Measurements from ENCODE around the gene VASP.
"Not testable (repeated sequence)": the region's sequence is repeated elsewhere in the genome, so short reads cannot be mapped to it uniquely, and the experiment has no call there.

The VASP gene

GRCh38 chr19:45507872-45508416, 665 bp downstream of the VASP start:
- Mint-ChIP-seq H3K27ac (peak overlapping the region; percentile 74), H3K9me3 (no peaks in the 10 kb centered on the region), H3K36me3 (peaks cover 21% of the 10 kb centered on the region), H3K4me1 (peaks cover 55% of the 10 kb centered on the region), H3K4me3 (peak overlapping the region; percentile 87), H3K27me3 (no peaks in the 10 kb centered on the region)
- no peak for DNase-seq
- CTCF ChIA-PET: interaction anchor here (0.7 to 0.9 kb wide), 2 partner anchors 14 to 23 kb away, joined by 3 to 4 read pairs; no protein-coding TSS in a partner anchor

GRCh38 chr19:45508417-45508860, 1.2 kb downstream of the VASP start:
- Mint-ChIP-seq H3K27ac (peak overlapping the region; percentile 74), H3K36me3 (peaks cover 23% of the 10 kb centered on the region), H3K9me3 (no peaks in the 10 kb centered on the region), H3K4me3 (peak overlapping the region; percentile 87), H3K27me3 (no peaks in the 10 kb centered on the region), H3K4me1 (peaks cover 60% of the 10 kb centered on the region)
- DNase-seq: peak; percentile 62
- CTCF ChIA-PET: interaction anchor here (0.7 kb wide), 1 partner anchor 14 kb away, joined by 4 read pairs; no protein-coding TSS in a partner anchor

GRCh38 chr19:45508861-45509691, 1.8 kb downstream of the VASP start:
- no peaks in the 10 kb centered on the region for H3K27me3 Mint-ChIP-seq
- no peaks in the 10 kb centered on the region for H3K9me3 Mint-ChIP-seq
- H3K36me3 Mint-ChIP-seq: peaks cover 26% of the 10 kb centered on the region
- peak overlapping the region; percentile 82 for H3K27ac Mint-ChIP-seq
- peaks cover 64% of the 10 kb centered on the region for H3K4me1 Mint-ChIP-seq
- CTCF ChIA-PET: interaction anchor here (1.3 kb wide), 1 partner anchor 49 kb away, joined by 8 read pairs; no protein-coding TSS in a partner anchor
- H3K4me3 Mint-ChIP-seq: peak overlapping the region; percentile 87
- peak; percentile 61 for DNase-seq

GRCh38 chr19:45509692-45510015, 2.4 kb downstream of the VASP start:
- CTCF ChIA-PET: interaction anchor here (1.3 kb wide), 1 partner anchor 49 kb away, joined by 8 read pairs; no protein-coding TSS in a partner anchor
- Mint-ChIP-seq H3K4me3 (peak overlapping the region; percentile 87), H3K4me1 (peaks cover 69% of the 10 kb centered on the region), H3K9me3 (no peaks in the 10 kb centered on the region), H3K27me3 (no peaks in the 10 kb centered on the region), H3K36me3 (peaks cover 26% of the 10 kb centered on the region), H3K27ac (peak overlapping the region; percentile 82)
- no peak for DNase-seq

GRCh38 chr19:45510352-45510751, 3.1 kb downstream of the VASP start:
- CTCF ChIA-PET: interaction anchor here (1.3 kb wide), 1 partner anchor 48 kb away, joined by 8 read pairs; no protein-coding TSS in a partner anchor
- not testable (repeated sequence) for H3K9me3 Mint-ChIP-seq, DNase-seq, H3K27me3 Mint-ChIP-seq
- Mint-ChIP-seq H3K4me1 (peaks cover 72% of the 10 kb centered on the region), H3K36me3 (peaks cover 29% of the 10 kb centered on the region), H3K4me3 (peak overlapping the region; percentile 87), H3K27ac (peak overlapping the region; percentile 7)

GRCh38 chr19:45511074-45511473, 3.8 kb downstream of the VASP start:
- DNase-seq: no peak
- Mint-ChIP-seq H3K36me3 (peaks cover 32% of the 10 kb centered on the region), H3K27me3 (no peaks in the 10 kb centered on the region), H3K4me1 (peaks cover 72% of the 10 kb centered on the region), H3K27ac (peak overlapping the region; percentile 46), H3K4me3 (peak overlapping the region; percentile 48), H3K9me3 (no peaks in the 10 kb centered on the region)
- CTCF ChIA-PET: no interaction called here

DNA sequence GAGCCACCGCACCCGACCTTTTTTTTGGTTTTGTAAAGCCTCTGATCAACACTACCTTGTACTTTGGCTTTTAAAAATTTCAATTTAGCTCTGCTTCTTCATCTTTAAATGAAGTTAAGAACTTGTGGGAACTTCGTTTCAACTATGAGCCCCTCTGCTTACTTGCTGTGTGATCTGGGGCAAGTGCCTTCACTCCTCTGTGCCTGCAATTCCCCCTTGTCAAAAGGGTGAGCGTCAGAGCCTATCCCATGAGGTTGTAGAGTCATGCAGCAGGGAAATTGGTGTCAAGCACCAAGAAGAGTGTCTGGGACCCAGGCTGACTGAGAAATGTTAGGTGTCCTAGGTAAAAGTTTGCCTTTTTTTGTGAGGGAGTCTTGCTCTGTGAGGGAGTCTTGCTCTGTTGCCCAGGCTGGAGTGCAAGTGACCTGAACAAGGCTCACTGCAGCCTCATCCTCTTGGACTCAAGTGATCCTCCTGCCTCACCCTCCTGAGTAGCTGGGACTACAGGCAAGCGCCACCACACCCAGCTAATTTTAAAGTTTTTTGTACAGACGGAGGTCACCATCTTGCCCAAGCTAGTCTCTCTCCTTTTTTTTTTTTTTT, 5.7 kb downstream of the VASP start:
- no peaks in the 10 kb centered on the region for H3K9me3 Mint-ChIP-seq
- H3K36me3 Mint-ChIP-seq: peaks cover 41% of the 10 kb centered on the region
- CTCF ChIA-PET: interaction anchor here (0.8 kb wide), 1 partner anchor 45 kb away, joined by 3 read pairs; no protein-coding TSS in a partner anchor
- peaks cover 79% of the 10 kb centered on the region for H3K4me1 Mint-ChIP-seq
- no peak overlapping the region for H3K4me3 Mint-ChIP-seq
- H3K27me3 Mint-ChIP-seq: no peaks in the 10 kb centered on the region
- peak overlapping the region; percentile 83 for H3K27ac Mint-ChIP-seq
- DNase-seq: no peak

DNA sequence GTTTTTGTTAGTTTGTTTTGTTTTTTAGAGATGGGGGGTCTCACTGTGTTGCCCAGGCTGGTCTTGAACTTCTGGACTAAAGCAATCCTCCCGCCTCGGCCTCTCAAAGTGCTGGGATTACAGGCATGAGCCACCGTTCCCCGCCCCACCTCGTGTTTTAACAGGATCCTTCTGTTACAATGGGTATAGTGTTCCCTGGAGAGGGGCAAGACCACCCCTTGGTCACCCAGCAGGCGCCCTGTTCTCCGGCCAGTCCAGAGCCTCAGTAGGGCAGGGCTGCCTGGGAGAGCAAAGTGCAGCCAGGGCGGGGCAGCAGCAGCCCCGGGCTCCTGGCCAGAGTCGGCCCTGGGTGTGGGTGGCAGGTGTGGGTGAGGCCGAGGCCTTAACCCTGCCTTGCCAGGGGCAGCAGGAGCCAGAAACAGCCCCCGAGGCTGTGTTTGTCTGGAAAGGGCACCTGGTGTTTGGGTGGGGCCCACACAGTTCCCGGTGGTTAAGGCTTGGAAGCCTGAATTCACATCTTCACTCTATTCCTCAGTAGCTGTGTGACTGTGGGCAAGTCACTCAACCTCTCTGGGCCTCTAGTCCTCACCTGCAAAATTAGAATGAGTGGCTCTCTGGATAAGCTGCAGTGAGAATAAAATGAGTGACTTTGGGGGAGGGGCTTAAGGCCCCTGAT, 7.2 kb downstream of the VASP start:
- no peak for DNase-seq
- CTCF ChIA-PET: interaction anchor here (0.9 to 2.4 kb wide), 4 partner anchors 44 to 168 kb away, joined by 3 to 12 read pairs (median 4); no protein-coding TSS in a partner anchor
- peaks cover 44% of the 10 kb centered on the region for H3K36me3 Mint-ChIP-seq
- H3K27ac Mint-ChIP-seq: peak overlapping the region; percentile 83
- H3K4me3 Mint-ChIP-seq: peak overlapping the region; percentile 35
- H3K4me1 Mint-ChIP-seq: peaks cover 75% of the 10 kb centered on the region
- H3K9me3 Mint-ChIP-seq: no peaks in the 10 kb centered on the region
- no peaks in the 10 kb centered on the region for H3K27me3 Mint-ChIP-seq

- Mint-ChIP-seq H3K4me3 (peak overlapping the region; percentile 35), H3K4me1 (peaks cover 69% of the 10 kb centered on the region), H3K36me3 (peaks cover 44% of the 10 kb centered on the region), H3K9me3 (no peaks in the 10 kb centered on the region), H3K27me3 (no peaks in the 10 kb centered on the region), H3K27ac (peak overlapping the region; percentile 83)
- DNase-seq: peak; percentile 37
- CTCF ChIA-PET: interaction anchor here (0.9 to 2.4 kb wide), 4 partner anchors 44 to 168 kb away, joined by 3 to 12 read pairs (median 4); no protein-coding TSS in a partner anchor
These were observed 7.9 kb downstream of the VASP start for GRCh38 chr19:45515081-45515624.

- DNase-seq: no peak
- H3K9me3 Mint-ChIP-seq: no peaks in the 10 kb centered on the region
- CTCF ChIA-PET: interaction anchor here (1.3 to 2.4 kb wide), 4 partner anchors 43 to 128 kb away, joined by 3 to 12 read pairs (median 4); no protein-coding TSS in a partner anchor
- H3K4me1 Mint-ChIP-seq: peaks cover 63% of the 10 kb centered on the region
- H3K36me3 Mint-ChIP-seq: peaks cover 46% of the 10 kb centered on the region
- H3K27ac Mint-ChIP-seq: peak overlapping the region; percentile 83
- H3K4me3 Mint-ChIP-seq: no peak overlapping the region
- H3K27me3 Mint-ChIP-seq: no peaks in the 10 kb centered on the region
These were observed 8.6 kb downstream of the VASP start for GRCh38 chr19:45515807-45516401.

DNA sequence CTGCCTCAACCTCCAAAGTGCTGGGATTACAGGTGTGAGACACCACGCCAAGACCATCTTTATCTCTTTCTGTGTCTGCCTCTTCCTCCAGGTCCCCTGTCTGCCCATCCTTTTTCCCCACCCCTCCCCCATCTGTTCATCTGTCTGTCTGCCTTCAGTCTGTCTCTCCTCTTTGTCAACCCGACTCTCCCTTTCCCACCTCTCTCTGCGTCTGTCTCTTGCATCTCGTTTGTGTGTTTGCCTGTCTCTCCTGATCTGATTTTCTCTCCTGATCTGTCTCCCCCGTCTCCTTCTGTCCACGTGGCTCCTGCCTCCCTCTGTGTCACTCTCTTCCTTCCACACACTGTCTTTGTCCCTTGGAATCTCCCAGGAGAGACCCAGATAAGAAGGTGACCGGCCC, 10.0 kb downstream of the VASP start:
- H3K4me3 Mint-ChIP-seq: no peak overlapping the region
- peaks cover 50% of the 10 kb centered on the region for H3K4me1 Mint-ChIP-seq
- CTCF ChIA-PET: no interaction called here
- no peak for DNase-seq
- H3K9me3 Mint-ChIP-seq: no peaks in the 10 kb centered on the region
- H3K27me3 Mint-ChIP-seq: no peaks in the 10 kb centered on the region
- H3K36me3 Mint-ChIP-seq: peaks cover 39% of the 10 kb centered on the region
- peak overlapping the region; percentile 72 for H3K27ac Mint-ChIP-seq

- H3K4me3 Mint-ChIP-seq: no peak overlapping the region
- H3K36me3 Mint-ChIP-seq: peaks cover 38% of the 10 kb centered on the region
- DNase-seq: no peak
- H3K27ac Mint-ChIP-seq: peak overlapping the region; percentile 60
- H3K4me1 Mint-ChIP-seq: peaks cover 45% of the 10 kb centered on the region
- H3K9me3 Mint-ChIP-seq: no peaks in the 10 kb centered on the region
- H3K27me3 Mint-ChIP-seq: no peaks in the 10 kb centered on the region
- CTCF ChIA-PET: no interaction called here
These were observed 10.6 kb downstream of the VASP start for GRCh38 chr19:45517641-45518468.

GRCh38 chr19:45518469-45518826, 11.2 kb downstream of the VASP start:
- H3K9me3 Mint-ChIP-seq: no peaks in the 10 kb centered on the region
- no peak for DNase-seq
- peaks cover 38% of the 10 kb centered on the region for H3K36me3 Mint-ChIP-seq
- H3K4me1 Mint-ChIP-seq: peaks cover 43% of the 10 kb centered on the region
- H3K4me3 Mint-ChIP-seq: no peak overlapping the region
- H3K27me3 Mint-ChIP-seq: no peaks in the 10 kb centered on the region
- peak overlapping the region; percentile 60 for H3K27ac Mint-ChIP-seq
- CTCF ChIA-PET: no interaction called here
